NCI-H748 (cell line): ENCODE results near the gene CKAP2L.

Source experiments
- DNase-seq: peaks from one replicate; lab custom pipeline; 2025; ENCODE audit not compliant: unreplicated experiment; lab: John Stamatoyannopoulos, UW

The CKAP2L gene

DNA sequence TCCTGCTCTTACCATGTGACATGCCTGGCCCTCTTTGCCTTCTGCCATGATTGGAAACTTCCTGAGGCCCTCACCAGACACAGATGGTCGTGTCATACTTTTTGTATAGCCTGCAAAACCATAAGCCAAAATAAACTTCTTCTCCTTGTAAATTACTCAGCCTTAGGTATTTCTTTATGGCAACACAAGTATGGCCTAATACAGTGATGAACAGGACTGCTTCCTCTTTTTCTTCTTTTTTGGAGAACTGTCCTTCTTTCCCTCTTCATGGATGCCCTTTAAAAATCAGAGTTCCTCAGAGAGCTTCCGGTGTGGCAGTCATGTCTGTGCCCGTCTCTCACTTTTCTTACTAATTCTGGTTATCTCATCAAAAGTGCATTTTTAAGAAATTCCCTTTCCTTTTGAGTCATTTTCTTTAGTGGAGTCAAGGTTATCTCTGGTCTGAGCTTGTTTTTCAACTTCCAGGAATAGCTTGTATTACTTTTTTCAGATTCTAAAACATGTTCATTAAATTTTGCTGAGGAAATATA is 29.1 kb upstream of the CKAP2L start:
- DNase-seq = no peak

DNA sequence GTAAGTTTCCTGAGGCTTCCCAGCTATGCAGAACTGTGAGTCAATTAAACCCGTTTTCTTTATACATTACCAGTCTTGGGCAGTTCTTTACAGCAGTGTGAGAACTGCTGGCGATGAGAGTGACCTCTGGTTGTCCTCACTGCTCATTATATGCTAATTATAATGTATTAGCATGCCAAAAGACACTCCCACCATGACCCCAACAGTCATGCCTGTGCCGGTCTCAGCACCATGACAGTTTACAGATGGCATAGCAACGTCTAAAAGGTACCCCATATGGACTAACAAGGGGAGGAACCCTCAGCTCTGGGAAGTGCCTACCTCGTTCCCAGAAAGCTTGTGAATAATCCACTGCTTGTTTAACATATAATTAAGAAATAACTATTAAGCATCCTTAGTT is 28.0 kb upstream of the CKAP2L start:
- no peak for DNase-seq

DNA sequence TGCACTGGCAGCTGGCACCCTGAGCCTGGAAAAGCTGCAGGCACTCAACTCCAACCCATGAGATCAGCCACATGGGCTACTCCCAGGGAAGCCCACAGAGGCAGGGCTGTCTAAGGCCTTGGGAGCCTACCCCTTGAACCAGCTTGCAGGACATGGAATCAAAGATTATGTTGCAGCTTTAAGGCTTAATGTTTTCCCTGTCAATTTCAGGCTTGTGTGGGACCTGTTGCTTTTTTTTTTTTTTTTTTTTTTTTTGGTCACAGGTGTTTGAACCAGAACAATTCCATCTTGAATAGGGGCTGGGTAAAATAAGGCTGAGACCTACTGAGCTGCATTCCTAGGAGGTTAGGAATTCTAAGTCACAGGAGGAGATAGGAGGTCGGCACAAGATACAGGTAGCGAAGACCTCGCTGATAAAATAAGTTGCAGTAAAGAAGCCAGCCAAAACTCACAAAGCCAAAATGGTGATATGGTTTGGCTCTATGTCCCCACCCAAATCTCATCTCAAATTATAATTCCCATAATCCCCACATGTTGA is 27.4 kb upstream of the CKAP2L start:
- DNase-seq = no peak

DNA sequence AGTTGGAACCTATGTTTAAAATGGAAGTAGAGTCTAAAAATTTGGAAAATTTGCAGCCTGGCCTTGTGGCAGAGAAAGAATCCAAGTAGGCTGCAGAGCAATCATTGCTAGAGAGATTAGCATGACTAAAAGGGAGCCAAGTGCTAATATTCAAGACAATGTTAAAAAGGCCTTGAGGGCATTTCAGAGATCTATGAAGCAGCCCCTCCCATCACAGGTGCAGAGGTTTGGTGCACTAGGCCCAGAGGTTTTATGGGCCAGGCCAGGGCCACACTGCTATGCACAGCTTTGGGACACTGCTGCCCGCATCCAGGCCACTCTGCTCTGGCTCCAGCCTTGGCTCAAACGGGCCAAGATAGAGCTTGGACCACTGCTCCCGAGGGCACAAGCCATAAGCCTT is 26.6 kb upstream of the CKAP2L start:
- no peak for DNase-seq

DNA sequence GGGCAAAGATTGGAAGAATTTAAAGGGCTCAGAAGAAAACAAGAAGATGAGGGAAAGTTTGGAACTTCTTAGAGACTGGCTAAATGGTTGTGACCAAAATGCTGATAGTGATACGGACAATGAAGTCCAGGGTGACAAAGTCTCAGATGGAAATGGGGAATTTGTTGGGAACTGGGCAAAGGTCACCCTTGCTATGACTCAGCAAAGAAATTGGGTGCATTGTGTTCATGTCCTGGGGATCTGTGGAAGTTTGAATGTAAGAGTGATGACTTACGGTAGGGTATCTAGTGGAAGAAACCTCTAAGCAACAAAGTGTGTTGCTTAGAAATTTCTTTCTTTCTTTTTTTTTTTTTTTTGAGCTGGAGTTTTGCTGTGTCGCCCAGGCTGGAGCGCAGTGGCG is 25.9 kb upstream of the CKAP2L start:
- DNase-seq = no peak

DNA sequence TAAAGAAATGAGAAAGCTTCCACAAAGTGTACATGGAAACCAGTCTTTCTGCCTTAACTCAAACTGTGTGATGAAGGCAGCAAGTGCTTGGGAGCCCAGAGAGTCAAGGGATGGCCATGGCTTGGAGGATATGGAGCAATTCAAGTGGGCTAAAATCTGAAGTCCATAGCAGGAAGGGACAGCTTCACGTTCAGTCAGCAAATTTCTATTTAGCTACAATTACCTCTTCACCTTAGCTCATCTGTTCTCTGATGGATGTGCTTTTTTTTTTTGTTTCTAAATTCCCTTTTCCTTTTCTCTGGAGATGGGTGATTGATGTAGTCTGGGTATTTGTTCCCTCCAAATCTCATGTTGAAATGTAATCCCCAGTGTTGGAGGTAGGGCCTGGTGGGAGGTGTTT is 24.8 kb upstream of the CKAP2L start:
- no peak for DNase-seq

DNA sequence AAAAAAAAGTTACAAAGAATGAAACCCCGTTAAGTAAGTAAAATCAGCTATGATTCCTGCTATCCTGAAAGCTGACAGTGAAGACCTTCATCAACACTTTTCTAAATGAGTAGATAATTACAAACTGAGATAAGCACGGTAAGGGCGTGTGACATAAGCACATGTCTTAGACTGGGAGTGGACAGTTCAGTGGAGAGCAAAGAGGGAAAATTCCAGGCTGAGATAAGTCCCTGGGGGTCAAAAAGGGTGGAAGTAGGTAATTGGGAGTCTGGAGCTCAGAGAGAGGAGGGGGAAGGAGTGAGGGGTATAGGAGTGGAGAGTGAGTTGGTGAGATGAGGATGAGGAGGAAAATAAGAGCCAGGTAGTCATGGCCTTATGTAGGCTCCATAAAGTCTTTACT is 24.2 kb upstream of the CKAP2L start:
- no peak for DNase-seq

DNA sequence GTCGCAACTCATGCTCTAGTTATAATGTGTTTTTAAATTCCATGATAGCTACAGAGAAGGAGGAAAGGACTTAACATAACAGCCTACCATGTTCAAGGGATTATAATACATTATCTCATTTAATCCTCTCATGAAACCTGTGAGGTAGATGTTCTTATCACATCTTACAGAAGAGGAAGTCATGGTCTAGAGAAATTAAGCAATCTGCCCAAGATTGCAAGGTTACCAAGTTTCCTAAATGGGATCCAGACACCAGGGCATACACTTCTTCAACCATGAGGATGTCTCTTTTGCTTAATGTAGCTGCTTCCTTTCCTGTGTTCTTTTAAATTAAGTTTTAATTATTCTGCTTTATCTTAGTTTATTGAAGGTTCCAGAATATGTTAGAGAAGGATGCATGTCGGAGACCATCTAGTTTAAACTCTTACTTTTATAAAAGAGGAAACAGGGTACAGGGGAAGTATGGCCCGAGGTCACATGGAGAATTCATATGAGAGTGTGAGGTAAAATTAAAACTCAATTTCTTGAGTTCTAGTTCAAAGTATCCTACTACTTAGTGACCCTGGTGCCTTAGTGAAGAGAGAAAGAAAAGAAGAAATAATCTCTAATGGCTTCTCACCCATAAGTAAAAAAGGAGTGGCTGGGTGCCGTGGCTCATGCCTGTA is 23.5 kb upstream of the CKAP2L start:
- no peak for DNase-seq

DNA sequence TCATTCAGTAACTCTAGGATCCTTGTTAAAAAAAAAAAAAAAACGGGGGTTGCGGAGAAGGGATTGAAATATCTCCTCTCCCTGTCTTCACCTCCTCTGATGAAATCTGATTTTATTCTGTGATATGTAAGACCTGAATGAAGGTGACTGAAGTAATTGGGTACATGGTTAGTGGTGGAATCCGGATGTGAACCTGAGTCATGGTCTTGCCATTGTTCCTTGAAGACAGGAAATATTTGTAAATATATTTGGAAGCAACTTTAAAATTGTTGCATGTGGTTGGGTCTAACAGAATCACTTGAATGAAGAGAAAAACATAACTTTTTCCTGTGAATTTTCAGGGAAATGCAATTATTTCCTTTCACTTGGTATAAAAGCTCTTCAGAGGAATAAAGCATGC is 22.9 kb upstream of the CKAP2L start:
- no peak for DNase-seq

DNA sequence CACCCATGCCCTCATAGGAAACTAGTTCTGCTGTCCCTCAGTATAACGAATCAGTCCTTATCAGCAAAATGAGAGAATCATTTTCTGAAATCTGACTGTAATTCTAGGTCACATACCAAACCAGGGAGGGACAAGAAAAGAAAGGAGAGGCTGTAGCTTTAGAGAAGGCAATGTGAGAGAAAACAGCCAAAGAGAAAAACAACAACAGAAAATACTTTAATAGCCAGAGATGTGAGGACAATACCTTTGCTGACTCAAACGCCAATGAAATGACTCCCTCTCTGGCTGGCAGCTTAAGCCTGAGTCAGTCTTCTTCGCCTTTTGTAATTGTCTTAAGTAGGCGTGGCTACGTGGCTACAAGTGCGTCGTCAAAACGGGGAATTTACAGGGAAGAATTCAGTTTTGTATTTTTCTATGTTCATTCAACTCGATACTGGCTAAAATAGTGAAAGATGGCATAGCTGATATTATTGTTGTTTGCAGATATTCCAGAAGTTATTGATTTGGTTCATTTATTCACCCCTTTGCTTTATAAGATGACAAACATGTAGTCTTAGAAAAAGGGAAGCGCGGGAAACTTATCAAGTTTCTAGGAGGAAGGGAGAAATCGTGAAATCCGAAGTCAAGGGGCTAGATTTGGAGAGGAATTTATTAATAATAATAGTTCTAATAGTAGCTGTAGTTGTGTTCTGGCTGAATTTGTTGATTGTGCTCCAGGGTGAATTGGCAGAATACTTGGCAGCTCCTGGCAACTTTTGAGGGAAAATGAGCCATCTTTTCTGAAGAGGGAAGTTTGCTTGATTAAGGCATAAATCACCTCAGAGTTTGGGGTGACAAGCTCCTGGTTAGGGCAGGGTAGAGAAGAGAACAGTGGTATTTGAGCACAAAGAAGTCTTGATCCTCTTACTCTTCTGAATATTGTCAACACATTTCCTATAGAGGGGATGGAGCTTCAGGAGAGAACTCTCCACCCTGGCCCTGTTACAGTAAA is 20.1 kb upstream of the CKAP2L start, which contains the start of gene IL1A:
IL1A (minus strand) TSS at position 295 of the 991 bp plus-strand sequence. CDS start 723 bp downstream, outside the sequence.
- no peak for DNase-seq

DNA sequence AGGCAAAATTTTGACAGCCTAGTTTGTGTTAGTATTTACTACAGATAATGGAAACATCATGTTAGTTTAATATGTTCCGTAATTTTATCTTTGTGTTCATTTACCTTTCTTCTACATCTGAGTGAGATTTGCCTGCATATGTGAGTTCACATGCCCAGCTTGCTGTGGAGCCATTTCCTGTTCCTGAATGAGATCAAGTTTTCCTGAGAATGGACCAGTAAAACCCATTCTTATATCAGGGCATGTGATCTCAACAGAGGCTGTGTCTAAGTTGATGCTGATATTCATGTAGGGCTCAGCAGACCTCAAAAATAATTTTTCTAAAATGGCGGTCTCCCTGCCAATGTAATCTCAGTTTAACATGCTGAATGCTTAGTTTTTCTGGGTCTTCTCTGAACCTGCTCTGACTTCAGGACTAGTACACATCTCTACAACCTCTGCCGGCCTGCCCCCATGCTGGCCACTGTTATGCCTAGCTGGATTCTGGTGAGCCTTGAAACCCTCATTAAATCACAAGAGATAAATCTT is 18.8 kb upstream of the CKAP2L start:
- DNase-seq = no peak

DNA sequence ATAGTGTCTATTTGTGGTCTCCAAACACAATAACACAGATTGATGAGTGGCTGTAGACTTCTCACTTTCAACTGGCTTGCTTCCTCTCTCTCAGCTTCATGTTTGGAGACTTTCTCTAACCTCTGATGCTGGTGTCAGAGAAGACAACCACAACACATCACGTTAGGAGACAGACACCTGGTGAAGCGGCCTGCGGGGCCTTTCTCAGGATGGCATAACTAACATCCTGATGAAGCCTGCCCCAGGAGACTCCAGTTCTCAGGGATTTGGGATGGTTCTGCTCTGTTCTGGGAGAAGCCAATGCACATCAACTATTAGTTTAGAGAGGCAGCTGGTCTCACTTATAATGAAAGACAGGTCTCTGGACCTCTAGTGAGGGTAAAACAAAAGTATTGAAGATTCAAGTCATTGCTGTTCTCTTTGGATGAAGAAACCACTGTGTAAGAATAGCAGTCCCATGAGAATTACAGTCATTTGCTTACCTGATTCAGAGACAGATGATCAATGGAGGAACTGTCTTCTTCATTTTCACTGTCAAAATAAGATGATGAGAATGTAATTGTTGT is 17.9 kb upstream of the CKAP2L start:
- no peak for DNase-seq

DNA sequence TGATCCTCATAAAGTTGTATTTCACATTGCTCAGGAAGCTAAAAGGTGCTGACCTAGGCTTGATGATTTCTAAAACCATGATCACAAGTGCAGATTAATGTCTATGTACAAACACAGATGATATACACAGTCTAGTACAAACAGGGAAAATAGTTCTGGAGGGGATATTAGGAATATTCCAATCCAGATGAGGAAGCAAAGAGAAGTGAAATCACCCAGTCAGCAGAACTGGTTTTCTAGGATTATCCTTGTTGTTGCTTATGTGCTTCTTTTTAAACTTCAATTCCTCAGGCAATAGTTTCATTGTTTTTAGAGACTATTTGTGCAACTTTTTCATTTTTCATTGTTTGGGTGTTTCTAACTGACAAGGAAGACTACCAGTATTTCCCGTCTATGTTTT is 15.2 kb upstream of the CKAP2L start:
- no peak for DNase-seq

DNA sequence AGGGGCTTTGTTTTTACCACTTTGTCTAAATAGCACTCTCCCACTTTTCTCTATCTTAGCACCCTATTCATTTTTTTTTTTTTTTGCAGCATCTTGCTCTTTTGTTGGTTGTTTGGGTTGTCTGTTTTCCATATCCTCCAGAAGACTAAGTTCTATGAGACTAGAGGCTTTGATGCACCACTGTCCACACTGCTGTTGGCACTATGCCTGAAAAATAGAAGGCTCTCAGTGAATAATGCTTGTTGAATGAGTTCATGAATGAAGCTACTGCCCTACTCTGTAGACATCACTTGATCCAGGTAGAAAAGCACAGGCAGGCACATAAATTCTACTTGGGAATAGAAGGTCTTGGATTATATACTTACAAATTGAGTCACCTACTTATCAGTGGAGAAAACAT is 12.6 kb upstream of the CKAP2L start:
- no peak for DNase-seq

DNA sequence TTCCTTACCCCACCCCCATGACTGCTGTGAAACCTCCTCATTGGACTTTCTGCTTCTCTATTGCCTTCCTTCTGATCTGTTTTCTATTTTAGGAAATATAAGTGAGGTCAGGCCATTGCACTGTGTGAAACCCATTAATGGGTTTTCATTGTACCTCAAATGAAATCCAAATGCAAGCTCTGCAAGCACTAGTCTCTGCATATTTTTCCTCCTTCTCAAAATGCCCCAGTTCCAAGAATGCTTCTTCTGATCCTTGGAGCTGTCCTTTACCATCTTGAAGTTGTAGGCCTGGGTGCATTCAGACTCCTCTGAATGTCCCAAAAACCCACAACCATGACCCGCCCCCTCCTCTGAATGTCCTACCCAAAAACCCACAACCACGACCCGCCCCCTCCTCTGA is 11.7 kb upstream of the CKAP2L start:
- DNase-seq = no peak

DNA sequence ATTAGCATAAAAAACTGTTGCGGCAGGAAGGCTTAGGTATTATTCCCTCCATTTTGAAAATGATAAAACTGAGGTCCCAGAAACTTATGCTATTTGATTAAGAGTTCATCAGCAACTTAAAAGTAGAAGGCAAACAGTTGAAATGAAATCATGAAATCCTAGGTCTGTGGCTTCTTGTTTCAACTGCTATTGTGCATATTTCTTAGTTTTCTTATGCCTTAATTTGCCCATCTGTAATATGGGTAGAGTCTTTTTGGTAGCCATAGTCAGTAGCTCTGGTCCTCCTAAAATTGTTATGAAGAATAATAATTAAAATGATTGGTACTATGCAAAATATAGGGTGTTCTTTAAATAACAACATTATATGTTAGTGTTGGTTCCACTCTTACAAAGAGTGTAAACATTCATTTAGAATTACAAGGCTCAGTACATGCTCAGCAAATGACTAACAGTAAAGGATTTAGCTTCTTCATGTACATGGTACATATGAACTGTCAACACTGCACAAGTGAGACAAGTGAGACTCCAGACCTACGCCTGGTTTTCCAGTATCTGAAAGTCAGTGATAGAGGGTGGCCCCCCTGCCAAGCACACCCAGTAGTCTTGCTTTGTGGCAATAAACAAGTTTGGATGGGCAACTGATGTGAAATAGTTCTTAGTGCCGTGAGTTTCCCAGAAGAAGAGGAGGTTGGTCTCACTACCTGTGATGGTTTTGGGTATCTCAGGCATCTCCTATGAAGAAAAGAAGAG is 10.3 kb upstream of the CKAP2L start:
- no peak for DNase-seq

DNA sequence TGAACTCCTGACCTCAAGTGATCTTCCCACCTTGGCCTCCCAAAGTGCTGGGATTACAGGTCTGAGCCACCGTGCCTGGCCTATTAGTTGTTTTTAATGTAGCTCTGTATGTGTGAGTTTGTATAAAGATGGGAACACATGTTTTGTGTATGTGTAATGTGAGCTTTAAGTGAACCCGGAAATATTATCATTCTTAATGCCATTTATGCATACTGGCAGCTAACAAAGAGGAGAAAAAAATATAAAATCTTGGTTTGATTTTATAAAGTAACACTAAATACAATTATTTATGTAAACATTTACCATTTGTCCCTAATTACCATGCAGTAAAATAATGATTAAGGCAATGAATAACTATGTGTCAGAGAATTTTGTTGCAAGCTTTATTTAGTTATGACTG is 9.1 kb upstream of the CKAP2L start:
- no peak for DNase-seq

DNA sequence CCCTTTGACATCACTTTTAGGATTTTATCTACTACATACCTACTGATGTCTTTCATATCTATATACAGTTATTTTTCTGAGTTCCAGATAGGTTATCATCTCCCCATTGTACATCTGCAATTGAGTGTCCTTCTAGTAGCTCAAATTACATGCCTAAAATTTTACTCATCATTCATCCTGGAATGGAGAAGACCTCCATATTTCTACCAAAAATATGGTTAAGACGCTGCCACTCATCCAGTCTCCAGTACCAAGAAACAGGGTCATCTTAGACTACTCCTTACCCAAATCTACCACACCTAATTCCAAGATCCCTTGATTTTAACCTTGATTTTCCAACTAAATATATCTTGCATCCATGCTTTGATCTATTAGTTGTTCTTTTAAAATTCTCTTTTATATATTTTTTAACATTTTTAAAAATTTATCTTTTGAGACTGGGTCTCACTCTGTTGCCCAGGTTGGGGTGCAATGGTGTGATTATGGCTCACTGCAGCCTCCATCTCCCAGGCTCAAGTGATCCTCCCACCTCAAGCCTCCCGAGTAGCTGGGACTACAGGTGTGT is 8.6 kb upstream of the CKAP2L start:
- DNase-seq = no peak

DNA sequence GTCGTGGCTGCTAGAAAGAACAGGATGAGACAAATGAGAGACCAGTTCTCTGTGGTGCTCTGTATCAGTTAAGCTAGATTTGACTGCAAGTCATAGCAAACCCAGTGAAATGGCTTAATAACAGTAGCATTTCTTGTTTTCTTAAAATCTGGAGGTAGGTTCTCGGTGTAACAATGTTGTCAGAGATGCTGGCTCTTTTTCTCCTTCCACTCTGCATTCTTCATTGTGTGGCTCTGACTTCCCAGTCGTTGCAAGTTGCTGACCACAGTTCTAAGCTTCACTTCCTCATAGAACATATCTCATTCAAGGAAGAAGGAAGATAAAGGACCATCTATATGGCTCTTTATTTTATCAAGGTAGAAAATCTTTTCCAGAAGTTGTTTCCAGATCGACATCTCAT is 7.9 kb upstream of the CKAP2L start:
- no peak for DNase-seq

DNA sequence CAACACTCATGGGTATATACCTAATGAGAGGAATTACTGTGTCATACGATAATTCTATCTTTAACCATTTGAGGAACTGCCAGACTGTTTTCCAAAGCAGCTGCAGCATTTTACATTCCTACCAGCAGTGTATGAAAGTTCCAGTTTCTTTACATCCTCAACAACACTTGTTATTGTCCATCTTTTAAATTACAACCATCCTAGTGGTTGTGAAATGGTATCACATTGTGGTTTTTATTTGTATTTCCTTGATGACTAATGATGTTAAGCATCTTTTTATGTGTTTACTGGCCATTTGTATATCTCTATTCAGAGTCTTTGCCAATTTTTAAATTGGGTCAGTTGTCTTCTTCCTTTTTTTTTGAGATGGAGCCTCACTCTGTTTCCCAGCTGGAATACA is 4.0 kb upstream of the CKAP2L start:
- no peak for DNase-seq
